Stimulated activated CD8-positive, alpha-beta memory T cell treated with anti-CD3 and anti-CD28 coated beads, Interleukin-7, amount 100 ng/mL, for 1 hour (primary cell): ENCODE measurements around the gene B3GNT7.
"Not testable (repeated sequence)": the region's sequence is repeated elsewhere in the genome, so short reads cannot be mapped to it uniquely, and the experiment has no call there.

Experiments
- DNase-seq, 2 donors: peaks; one replicate each; pipeline ENCODE4 v3.0.0-alpha.2; 2020; ENCODE audit warnings: low read depth in 2 of 2

B3GNT7 gene

GRCh38 chr2:231395188-231396057 is at the start of gene B3GNT7:
TSS of gene B3GNT7 (plus strand) at chr2:231395710. CDS start at chr2:231395804, 94 bp downstream.
- DNase-seq: no peak

- no peak for DNase-seq
These were observed 48.4 kb upstream of the B3GNT7 start for GRCh38 chr2:231347081-231347480.

- no peak for DNase-seq
These were observed 47.9 kb upstream of the B3GNT7 start for GRCh38 chr2:231347638-231348037.

- DNase-seq: no peak
These were observed 47.3 kb upstream of the B3GNT7 start for GRCh38 chr2:231348173-231348572.

- DNase-seq: no peak
These were observed 46.7 kb upstream of the B3GNT7 start for GRCh38 chr2:231348704-231349373.

GRCh38 chr2:231349374-231349735 is 46.2 kb upstream of the B3GNT7 start:
- not testable (repeated sequence) for DNase-seq

- no peak for DNase-seq
These were observed 43.9 kb upstream of the B3GNT7 start for GRCh38 chr2:231351648-231352047.

GRCh38 chr2:231353469-231353868 is 42.0 kb upstream of the B3GNT7 start:
- DNase-seq: no peak

- no peak for DNase-seq
These were observed 39.7 kb upstream of the B3GNT7 start for GRCh38 chr2:231355508-231356465.

GRCh38 chr2:231356466-231356844 is 39.1 kb upstream of the B3GNT7 start:
- no peak for DNase-seq

GRCh38 chr2:231357048-231357447 is 38.5 kb upstream of the B3GNT7 start:
- no peak for DNase-seq

- no peak for DNase-seq
These were observed 37.6 kb upstream of the B3GNT7 start for GRCh38 chr2:231357931-231358330.

- no peak for DNase-seq
These were observed 36.1 kb upstream of the B3GNT7 start for GRCh38 chr2:231359441-231359840.

GRCh38 chr2:231359948-231360347 is 35.6 kb upstream of the B3GNT7 start:
- no peak for DNase-seq

- DNase-seq: no peak
These were observed 35.1 kb upstream of the B3GNT7 start for GRCh38 chr2:231360401-231360800.

- no peak for DNase-seq
These were observed 34.6 kb upstream of the B3GNT7 start for GRCh38 chr2:231360881-231361371.

GRCh38 chr2:231361701-231362554 is 33.6 kb upstream of the B3GNT7 start:
- no peak for DNase-seq

GRCh38 chr2:231362555-231363184 is 32.8 kb upstream of the B3GNT7 start:
- no peak for DNase-seq

GRCh38 chr2:231364061-231364460 is 31.4 kb upstream of the B3GNT7 start:
- DNase-seq: no peak
